Fibroblast of the aortic adventitia (primary cell): Measurements from ENCODE around the gene EIF5A. TPM values are rescaled to one million over a fixed set of nuclear protein-coding genes. Genes with fewer than 3 reads are reported as not detected.
A peak's percentile ranks its signal among the peaks of the same experiment; 100 is the strongest.

Experiments
- DNase-seq: peaks from one replicate; pipeline ENCODE4 v3.0.0-alpha.2; 2010; ENCODE audit warnings: low read depth
- H3K4me3 ChIP-seq: 2 replicates; pipeline ENCODE4 v1.5.1; 2011; ENCODE audit warnings: low read depth, mild to moderate bottlenecking, control low read depth, low read length, moderate library complexity
- total RNA-seq: library from RNA; depleted of rRNA; stranded (reverse); fragments of >200 nt; gene quantifications from 2 replicates; pipeline ENCODE4 v1.2.3, GENCODE V29; 2012; ENCODE audit warnings: low replicate concordance
- TF ChIP-seq, protein P1 (sequence below): IDR thresholded peaks from 2 replicates; pipeline ENCODE4 v1.5.1; 2011; ENCODE audit warnings: mild to moderate bottlenecking, low read length, control low read depth, inconsistent platforms; ENCODE audit not compliant: insufficient read depth

The EIF5A gene
- total RNA-seq, 1 donor: 1,006 TPM

DNA sequence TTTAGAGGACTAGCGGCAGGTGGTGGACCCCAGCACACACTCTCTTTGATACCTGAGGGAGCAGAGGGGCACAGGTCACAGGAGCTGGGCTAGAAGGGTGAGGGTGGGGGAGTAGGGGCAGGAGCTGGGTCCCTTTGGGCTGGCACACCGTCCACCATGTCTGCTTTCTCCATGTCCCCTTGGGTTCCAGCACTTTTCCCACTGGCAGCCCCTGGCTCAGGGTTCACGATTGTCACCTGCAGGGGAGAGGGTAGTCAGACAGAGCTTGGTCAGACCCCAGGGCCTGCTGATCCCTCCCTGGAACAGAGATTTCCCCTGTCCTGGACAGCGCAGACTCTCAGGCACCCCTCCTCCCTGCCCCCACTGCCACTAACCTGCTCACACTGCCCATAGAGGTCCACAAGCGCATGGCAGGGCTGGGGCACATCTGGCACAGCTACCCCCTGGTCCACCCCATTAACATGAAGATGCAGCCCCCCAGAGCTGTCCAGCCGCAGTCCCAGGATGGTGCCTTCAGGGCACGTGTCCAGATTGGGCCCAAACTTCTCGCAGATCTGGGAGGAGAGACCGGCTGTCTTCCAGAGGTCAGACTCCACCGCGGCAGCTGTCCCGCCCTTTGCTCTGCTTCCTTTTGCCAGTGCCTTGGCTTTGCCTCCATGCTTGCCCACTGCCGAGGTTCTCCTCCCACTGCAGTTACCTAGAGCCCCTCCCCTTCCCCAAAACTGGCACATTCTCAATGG lies 10.9 kb downstream of the EIF5A start:
- TF ChIP-seq, protein P1, sequence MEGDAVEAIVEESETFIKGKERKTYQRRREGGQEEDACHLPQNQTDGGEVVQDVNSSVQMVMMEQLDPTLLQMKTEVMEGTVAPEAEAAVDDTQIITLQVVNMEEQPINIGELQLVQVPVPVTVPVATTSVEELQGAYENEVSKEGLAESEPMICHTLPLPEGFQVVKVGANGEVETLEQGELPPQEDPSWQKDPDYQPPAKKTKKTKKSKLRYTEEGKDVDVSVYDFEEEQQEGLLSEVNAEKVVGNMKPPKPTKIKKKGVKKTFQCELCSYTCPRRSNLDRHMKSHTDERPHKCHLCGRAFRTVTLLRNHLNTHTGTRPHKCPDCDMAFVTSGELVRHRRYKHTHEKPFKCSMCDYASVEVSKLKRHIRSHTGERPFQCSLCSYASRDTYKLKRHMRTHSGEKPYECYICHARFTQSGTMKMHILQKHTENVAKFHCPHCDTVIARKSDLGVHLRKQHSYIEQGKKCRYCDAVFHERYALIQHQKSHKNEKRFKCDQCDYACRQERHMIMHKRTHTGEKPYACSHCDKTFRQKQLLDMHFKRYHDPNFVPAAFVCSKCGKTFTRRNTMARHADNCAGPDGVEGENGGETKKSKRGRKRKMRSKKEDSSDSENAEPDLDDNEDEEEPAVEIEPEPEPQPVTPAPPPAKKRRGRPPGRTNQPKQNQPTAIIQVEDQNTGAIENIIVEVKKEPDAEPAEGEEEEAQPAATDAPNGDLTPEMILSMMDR: no peak
- no peak overlapping the region for H3K4me3 ChIP-seq
- no peak for DNase-seq

DNA sequence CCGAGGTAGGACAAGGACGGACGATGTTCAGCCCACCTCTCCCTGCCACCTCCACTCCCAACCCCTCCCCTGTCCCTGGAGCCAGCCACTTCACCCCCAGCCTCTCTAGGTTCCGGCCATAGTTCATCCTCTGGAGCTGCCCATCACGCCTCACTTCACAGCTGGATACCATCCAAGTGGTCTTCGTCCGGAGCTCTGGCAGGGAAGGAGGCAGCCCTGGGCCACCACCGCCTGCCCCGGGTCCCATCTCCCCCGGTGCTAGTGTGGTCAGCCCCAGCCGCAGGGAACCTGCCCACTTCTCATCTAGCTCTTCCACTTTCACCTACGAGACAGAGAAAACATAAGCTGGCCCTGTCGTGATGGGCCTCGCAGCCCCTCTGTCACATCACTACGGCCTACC lies 14.0 kb downstream of the EIF5A start:
- DNase-seq: no peak
- no peak overlapping the region for H3K4me3 ChIP-seq
- TF ChIP-seq, protein P1: no peak

DNA sequence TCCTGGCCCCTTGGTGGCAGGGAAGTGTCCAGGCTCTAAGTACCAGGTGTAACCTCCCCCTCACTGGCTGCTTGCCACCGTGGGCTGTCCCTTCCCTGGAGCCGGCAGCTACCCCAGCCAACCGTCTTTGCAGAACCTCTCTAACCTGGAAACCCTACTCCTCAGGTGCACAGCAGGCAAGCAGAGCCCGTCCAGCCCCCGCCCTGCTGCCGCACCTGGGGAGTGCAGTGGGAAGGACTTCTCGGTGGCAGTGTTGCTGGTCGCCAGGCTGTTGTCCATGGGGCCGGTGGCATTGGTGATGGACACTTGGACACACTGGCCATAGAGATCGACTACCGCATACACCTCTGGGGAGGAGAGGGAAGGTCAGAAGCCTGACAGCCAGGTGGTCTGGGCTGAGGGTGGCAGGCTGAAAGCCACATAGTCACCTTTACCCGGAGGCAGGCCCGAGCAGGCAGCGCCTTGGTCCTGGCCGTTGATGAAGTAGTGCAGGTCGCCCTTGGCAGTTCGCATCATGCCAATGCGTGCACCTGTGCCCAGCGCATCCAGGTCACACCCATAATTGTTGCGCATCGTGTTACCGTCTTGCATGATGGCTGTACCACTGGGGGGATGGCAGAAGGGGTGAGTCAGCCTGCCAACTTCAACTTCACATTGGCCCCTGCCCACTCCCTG lies 15.2 kb downstream of the EIF5A start:
- TF ChIP-seq, protein P1: no peak
- no peak overlapping the region for H3K4me3 ChIP-seq
- no peak for DNase-seq

DNA sequence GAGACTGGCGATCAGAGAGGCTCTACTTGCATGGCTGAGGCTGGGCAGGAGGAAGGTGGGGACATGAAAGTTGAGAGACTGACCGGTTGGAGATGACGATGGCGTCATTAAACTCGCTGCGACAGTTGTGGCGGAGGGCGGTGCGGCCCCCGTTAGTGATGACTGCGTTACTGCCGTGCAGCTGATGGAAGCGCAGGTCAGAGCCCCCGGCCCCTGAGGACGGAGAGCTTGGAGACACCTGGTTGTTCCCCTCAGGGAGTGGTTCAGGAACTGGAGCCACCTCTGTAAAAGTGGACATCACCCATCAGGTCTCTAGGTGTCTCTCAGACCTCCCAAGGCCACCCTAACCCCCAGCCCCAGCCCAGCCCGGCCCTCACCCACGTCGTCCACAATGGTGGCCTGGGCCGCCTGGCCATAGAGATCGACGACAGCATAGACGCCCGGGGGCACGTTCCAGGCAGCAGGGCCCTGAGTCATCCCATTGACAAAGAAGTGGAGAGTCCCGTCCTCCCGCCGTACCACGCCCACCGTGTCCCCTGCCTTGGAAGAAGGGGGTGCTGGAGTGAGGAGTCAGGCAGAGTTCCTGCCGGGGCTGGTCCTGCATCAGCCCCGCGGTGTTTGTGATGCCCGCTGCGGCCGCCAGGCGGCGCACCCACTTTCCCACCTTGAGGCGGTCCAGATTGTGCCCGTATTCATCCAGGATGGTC lies 16.5 kb downstream of the EIF5A start:
- peak; percentile 31 for DNase-seq
- no peak overlapping the region for H3K4me3 ChIP-seq
- TF ChIP-seq, protein P1: peak; percentile 92

DNA sequence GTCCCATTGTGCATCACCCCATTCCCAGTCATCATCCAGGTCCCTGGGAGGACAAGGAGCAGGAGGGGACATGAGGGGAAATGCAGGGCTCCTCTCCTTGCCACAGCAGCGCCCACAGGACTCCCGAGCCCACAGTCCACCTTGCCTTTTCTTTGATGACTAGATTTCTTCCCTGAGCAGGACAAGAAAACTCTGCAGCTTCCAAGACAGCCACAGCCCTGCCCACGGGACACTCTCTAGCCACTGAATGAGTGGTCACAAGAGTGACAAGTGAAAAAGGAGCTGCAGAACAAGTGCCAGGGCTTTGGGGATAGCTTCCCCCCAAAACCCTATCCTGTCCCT lies 17.0 kb downstream of the EIF5A start:
- TF ChIP-seq, protein P1: no peak
- no peak for DNase-seq

DNA sequence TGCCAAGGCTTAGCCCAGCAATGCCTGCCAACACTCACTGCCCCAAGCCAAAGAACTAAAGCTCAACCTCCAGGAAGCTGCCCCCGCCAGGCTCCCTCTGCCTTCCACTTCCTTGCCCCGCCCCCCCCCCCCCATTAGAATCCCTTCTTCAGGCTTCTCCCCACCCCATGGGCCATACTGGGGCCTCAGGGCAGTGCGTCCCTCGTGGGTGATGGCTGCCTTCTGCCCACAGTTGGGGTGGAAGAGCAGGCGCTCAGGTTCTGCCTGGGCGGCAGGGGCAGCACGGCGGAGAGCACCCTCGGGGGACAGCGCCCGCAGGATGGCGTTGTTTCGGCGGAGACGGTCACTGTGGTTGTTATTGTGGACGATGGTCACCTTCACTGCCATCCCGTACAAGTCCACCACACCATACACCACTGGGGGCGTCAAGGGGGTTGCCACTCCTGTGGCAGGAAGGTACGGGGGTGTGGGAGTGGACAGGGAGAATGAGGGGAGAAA lies 17.7 kb downstream of the EIF5A start:
- H3K4me3 ChIP-seq: no peak overlapping the region
- TF ChIP-seq, protein P1: no peak
- no peak for DNase-seq

More for the DNA sequence above, 17.0 kb downstream of the EIF5A start:
- no peak overlapping the region for H3K4me3 ChIP-seq
